Stimulated activated CD8-positive, alpha-beta memory T cell treated with anti-CD3 and anti-CD28 coated beads, Interleukin-15, amount 100 ng/mL, for 24 hours (primary cell): ENCODE data around the gene RAPGEF4.
"Not testable (repeated sequence)": the region's sequence is repeated elsewhere in the genome, so short reads cannot be mapped to it uniquely, and the experiment has no call there.

Source experiments
- DNase-seq: peaks from one replicate; pipeline ENCODE4 v3.0.0-alpha.2; 2020; ENCODE audit warnings: low read depth

Gene RAPGEF4

DNA sequence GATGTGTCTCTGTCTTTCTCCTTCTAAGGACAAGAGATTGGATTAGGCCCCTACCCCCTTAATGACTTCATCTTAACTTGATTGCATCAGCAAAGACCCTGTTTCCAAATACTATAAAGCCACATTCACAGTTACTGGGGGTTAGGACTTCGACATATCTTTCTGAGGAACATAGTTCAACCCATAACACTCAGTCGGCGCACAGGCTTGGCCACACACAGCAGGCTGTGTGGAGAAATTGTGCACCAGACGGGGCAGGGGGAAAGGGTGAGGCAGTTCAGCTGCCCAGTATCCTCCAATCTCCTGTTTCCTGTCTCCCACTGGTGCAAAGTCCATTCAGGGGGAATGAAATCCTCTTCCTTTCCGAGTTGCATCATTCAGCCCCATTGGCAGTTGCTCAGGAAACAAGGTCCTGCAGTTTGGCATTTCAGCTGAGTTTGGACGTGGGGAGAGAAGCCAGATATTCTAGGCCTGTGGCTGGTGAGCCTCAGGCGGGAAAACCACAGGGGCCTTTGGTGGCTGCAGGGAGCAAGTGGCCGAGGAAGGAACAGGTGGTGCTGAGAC lies 9.4 kb upstream of the RAPGEF4 start:
- DNase-seq: no peak

DNA sequence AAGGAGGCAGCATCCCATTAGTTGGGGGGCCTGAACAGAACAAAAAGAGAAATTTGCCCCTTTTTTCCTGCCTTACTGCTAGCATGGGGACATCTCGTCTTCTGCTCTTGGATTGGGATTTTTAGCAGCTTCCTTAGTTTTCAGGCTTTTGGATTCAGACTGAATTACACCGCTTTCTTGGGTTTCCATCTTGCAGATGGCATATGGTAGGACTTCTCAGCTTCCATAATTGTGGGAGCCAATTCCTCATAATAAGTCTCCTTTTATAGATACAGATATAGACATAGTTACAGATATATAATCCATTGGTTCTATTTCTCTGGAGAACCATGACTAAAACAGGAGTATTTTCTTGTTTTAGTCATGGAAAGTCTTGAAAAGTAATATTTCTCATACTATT lies 5.2 kb upstream of the RAPGEF4 start:
- DNase-seq: no peak

DNA sequence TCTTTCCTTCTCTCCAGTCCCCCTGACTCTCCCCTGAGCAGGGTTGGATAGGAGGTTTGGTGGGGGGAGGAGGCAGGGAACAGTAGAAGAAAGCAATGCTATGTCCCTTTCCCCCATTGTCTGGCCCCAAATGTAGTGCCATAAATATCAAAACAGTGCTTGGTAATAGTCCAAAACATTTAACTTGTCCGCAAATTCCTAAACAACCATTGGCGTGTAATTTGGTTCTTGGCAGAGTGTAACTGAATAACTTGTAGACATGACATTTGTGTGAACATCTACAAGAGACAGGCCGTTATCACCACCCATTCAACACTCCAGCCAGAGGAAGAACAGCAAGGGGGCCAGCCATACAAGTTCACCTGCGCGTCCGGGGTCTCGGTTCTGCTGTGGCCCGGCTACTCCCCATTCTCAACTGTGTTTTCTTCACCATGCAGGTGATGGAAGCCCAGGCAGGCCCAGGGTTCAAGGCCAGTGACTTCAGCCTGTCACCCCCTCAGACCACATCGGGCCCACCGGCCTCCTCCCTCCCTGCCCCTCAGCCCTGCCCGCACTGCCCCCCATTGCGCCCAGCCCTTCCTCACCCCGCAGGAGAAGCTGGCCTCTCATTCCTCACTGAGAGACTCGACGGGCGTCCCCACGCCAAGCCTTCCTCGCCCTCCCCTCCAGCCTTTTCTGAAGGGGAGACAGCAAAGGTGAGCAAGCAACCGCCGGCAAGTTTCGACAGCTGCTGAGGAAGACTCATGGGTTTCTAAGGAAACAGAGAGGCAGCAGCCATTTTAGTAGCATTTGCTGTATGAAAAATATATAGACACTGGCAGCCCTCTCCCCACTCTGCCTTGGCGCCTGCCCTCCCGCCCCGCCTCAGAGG lies 699 bp upstream of the RAPGEF4 start:
- no peak for DNase-seq

DNA sequence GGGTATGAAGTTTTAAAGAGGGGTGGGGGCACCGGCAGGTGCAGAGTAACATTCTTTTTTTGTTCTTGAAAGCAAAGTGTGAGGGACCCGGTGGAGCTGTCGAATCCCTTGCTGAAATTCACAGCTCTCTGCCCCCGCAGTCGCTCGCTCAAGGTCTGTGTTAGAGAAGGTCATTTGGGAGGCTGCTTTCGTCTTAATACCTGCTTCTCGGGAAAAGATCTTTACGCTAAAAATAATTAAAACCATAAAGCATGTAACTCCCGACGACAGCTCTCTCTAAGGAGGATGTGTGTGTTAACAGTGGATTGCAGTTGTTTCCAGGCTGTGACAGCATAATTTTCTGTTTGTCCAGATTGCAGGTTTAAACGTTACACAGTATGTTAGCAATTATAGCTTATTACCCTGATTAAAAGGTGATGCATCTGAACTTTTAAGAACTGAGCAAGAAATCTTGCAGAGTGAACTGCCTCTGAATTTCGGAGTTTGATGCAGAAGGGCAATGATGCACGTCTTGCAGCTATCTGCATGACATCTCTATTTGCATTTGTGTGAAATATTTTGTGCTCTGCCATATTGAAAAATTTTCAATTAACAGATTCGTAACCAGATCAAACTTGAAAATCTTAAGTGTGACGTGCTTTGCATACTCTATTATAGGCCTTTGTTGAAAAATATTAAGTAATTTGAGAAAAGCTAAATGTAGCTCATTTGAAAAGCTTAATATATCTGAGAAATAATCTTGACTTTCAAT lies 954 bp downstream of the RAPGEF4 start:
- DNase-seq: no peak

DNA sequence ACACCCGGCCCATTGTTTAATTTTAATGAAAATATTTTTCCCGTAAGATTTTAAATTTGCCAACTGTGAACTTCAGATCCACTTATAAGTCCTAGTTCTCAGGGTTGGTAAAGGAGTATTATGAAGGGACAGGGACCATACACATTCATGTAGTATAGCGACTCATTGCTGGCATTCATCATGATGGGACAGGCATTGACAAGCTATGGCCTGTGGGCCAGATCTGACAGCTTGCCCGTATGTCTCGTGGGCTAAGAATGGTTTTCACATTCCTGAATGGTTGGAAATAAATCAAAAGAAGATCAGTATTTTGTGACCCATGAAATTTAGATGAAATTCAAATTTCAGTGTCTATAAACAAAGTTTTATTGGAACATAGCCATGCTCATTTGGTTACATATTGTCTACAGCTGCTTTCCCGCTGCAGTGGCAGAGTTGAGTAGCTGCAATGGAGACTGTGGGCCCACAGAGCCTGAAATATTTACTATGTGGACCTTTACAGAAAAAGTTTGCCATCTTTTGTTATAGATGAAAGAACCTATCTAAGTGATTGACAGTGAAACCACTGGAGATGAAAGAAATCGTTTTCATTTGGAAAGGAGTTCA lies 4.1 kb downstream of the RAPGEF4 start:
- no peak for DNase-seq

DNA sequence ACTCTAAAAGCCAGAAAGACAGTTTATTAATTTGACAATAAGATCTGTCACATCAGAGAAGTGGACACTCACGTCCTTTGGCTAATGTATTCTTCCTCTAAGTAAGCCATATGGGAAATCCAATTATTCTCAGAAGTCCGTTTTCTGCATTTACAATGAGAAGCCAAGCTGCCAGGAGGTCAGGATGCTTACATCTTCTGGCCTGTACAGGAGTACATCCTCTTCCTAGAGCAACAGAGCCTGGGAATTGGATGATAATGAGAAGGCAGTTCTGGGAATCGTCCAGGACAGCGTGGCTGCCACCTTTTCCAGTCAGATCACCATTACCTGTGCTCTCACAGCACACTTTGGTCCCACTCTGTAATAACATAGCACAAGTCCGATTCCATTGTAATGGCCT lies 5.2 kb downstream of the RAPGEF4 start:
- DNase-seq: no peak

DNA sequence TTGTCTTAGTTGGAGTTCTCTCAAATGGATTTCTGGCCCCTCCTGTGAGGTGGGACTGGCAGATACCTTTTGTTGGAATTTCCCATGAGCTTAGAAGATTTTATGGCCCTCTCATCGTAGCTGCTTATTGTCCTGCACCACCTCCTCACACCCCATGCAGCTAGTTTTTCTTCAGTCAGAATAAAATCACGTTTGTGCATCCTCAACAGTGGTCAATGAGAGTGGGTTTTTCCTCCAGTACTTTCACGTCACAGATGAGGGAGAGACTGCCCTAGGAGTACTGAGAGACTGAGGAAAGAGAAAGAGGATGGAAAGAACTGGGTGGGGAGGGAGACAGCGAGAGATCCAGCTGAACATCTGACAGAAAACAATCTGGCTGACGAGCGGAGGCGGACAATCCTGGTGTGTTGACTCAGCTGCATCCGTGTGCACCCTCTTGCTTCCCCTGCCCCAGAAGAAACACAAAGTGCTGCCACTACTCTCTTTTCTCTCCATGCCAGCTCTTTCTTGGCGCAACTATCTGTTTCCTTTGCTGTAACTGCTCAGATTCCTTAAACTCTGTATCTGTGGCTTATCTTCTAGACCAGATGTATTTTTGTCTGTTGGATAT lies 7.4 kb downstream of the RAPGEF4 start:
- DNase-seq: no peak

DNA sequence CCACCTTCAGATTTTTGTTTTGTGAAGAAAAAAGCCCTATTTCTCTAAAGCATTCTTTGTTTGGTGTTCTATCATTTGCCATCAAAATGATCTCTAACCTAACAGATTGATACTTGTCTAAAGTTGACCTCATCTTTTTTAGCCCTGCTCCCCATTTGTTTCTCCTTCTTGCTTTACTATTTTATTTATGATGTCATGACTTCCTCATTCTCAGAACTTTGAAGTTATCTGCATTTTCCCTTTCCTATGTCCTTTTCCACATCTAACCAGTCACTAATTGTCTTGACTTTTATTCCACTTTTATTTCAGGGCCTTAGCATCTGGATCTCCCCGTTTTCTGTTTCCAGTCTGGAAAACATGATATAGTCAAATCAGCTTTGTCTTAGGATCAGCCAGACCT lies 8.3 kb downstream of the RAPGEF4 start:
- no peak for DNase-seq

DNA sequence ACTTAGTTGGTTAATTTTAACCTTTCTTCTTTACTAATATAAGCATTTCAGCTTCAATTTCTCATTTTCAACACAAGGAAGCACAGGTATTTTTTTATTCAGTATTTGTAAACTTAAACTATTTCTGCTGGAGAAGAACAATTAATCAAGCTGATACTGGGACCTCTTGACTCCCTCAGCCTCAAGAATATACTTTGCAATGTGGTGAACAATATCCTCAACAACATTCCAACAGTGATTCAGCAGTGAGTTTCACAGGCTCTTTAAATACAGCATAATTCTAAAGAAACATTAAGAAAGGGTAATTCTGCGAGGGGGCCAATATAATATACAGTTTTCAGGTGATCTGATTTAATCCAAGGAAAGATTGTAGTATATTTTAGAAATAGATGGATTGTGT lies 10.0 kb downstream of the RAPGEF4 start:
- DNase-seq: no peak

DNA sequence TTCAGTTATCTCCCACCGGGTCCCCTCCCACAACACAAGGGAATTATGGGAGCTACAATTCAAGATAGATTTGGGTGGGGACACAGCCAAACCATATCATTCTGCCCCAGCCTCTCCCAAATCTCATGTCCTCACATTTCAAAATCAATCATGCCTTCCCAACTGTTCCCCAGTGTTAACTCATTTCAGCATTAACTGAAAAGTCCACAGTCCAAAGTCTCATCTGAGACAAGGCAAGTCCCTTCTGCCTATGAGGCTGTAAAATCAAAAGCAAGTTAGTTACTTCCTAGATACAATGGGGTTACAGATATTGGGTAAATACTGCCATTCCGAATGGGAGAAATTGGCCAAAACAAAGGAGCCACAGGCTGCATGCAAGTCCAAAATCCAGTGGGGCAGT lies 12.9 kb downstream of the RAPGEF4 start:
- DNase-seq: not testable (repeated sequence)

DNA sequence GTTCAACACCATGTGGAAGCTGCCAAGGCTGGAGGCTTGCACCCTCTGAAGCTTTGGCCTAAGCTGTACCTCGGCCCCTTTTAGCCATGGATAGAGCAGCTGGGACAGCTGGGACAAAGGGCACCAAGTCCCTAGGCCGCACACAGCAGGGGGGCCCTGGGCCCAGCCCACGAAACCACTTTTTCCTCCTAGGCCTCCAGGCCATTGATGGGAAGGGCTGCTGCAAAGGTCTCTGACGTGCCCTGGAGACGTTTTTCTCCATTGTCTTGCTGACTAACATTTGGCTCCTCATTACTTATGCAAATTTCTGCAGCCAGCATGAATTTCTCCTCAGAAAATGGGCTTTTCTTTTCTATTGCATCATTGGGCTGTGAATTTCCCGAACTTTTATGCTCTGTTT lies 13.7 kb downstream of the RAPGEF4 start:
- DNase-seq: no peak

DNA sequence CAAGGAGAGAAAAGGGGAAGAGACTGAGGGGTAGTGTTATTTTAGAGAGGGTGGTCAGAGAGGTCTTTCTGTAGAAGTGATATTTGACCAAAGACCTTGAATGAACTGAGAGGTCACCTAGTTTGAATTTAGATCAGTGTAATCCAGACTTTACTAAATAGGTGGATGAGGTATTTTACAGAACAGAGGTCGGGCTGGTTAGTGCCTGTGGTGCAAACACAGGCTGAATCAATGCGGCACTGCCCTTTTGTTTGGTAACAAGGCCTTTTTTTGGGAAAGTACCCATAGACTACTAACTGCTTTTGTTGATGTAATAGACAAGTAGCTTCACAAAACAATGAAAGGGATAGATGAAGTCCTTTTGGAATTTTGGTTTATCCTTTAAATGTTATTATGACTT lies 15.9 kb downstream of the RAPGEF4 start:
- no peak for DNase-seq

DNA sequence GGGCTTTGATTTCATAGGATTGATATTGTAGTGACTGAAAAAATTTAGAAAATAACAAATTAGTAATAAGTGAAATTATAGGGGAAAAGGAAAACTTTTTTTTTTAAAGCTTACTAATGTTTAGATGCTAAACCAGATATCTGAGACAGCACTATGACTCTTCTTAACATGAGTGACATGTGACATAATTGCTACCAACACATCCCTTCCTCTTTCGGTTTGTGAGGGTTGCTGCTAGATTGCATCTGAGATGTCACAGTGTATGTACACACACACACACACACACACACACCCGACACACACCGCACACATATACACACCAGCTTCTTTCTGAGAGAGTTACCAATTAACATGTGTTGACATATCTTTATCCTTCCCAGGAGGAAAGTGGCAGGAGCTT lies 18.0 kb downstream of the RAPGEF4 start:
- no peak for DNase-seq

DNA sequence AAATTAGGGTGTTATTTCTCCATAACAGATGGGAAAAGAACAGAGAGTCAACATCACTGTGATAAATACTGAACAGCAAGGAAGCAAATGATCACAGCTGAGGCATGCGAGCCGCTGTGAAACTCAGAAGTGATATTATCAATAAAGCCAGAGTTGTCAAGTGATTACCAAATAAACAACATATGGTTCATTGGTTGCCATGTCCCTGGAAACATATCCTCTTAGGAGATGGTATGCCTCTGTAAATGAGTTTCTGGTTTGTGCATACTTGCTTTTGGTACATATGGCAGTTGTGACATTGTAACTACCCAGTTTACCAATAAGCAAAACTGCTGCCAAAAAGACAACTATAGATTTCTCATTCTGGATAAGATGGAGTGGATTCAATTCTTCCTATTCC lies 23.8 kb downstream of the RAPGEF4 start:
- no peak for DNase-seq

DNA sequence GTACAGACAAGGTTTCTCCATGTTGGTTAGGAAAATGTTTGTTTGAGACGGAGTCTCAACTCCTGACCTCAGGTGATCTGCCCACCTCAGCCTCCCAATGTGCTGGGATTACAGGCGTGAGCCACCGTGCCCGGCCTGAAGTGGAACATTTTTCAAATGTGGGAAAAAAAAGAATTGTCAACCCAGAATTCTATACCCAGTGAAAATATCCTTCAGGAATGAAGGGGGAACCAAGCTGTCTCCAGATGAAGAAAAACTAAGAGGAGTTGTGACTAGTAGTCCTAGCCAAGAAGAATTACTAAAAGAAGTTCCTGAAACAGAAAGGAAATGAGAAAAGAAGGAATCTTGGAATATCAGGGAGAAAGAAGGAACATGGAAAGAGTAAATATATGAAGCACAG lies 25.7 kb downstream of the RAPGEF4 start:
- DNase-seq: no peak

DNA sequence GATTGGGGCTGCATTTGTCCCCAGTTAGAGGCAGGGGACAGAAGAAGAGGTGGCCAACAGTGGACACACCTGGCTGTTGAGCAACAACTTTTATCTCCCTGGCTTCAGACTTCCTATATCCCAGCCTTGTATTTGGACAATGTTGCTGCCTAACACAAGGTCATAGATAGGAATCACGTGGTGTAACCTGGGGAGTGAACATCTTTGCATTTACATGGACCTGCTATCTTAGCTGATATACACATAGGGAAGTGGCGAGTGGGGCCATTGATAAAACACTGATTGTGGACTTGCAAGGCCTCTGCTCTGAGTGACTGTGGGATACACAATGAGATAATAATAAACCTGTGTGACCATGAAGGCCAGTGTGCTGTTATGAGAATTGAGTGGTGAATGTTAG lies 26.9 kb downstream of the RAPGEF4 start:
- no peak for DNase-seq

DNA sequence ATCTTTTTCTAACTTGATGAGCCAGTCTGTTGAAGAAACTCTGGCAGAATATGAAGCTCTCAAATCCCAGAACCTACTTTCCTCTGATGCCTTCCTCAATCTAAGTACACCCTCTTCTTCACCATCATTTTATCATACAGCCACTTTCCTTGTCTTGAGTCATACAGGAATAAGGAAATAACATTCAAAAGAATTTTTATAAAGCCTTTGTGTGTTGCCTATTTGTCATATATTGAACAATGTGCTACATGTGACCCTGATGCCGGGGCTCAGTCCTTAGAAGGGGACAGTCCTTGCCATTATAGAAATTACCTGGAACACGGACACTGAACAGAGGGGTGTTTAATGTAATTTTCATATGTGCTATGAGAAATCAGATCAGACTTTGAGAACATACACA lies 27.4 kb downstream of the RAPGEF4 start:
- no peak for DNase-seq

DNA sequence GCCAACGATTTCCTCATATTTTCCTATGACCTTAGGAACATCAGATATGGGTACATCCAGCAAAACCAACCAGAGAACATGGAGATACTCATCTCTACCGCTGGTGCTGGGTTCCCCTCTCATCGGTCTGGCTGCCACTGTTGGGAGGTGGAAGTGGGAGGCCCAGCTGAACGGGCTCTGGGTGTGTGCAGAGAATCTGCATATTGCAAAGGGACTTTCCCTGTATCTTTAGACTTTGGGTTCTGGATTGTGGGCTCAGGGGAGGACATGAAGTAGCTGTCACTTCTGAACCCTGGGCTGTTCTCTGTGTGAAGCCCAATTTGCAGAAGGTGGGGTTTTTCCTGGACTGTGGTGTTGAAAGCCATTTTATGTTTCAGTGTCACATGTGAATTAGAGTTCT lies 30.0 kb downstream of the RAPGEF4 start:
- DNase-seq: no peak

DNA sequence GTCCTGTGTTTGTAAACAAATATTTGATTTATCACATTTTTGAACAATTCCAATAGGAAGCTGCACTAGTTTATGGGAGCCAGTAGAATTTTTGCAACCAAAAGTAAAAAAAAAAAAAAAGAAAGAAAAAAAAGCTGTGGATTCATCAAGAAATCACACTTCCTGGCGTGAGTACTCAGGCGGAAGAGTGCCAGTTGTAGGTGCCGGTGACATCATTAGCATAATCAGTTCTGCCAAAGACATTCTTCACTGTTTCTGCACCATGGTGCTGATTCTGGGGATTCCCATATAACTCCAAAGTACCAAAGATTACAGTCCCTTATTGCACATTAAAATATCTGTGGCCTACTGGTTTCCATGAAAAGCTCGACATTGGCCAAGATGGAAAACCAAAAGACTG lies 32.8 kb downstream of the RAPGEF4 start:
- DNase-seq: no peak

DNA sequence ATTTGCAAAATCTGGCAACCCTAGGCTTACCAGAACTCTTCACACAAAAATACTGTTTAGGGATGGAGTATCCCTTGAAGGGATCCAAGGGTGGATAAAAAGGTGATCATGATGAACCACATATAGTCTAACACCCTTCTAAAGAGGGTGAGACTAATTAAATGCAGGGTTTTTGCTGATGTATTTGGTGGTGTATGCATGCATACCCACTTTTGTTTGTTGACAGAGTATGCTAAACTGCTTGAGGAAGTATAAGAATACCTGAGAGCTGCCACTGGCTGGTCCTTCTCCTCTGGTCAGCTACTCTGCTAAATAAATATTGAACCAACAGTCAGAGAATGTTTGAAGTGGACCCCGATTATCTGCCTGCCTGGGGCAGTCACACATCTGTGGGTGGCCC lies 34.2 kb downstream of the RAPGEF4 start:
- no peak for DNase-seq

DNA sequence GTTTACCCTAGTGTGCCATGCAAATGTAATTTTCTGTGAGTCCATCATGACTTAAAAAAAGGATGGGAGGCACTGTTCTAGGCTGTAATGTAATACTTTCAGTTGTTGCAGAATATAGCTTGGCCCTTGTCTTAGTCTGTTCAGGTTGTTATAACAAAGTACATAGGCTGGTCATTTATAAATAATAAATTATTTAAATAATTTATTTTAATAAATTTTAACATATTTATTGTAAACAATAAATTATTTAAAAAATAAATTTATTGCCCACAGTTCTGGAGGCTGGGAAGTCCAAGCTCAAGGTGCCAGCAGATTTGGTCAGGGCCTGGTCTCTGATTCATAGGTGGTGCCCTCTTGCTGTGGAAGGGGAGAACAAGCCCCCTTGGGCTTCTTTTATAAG lies 35.2 kb downstream of the RAPGEF4 start:
- no peak for DNase-seq

DNA sequence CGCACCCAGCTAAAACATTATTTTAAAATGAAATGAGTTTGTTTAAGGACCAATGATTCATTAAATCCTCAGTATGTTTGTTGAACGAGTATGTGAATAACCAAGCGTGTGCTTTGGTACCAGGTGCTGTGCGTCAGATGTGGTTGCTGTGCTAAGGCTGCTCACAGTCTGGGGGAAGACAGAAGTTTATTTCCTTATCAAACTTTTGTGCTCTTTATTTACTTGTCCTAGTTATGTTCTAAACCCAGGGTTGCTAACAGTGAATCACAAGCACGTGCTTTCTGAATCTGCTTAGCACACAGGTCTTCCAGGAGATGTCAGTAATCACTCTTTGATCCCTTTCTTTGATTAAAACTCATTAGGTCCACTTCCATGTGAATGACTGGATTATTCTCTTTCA lies 37.0 kb downstream of the RAPGEF4 start:
- no peak for DNase-seq
